GM23338 (cell line): ENCODE results near the gene TSC22D2. TPM values are rescaled to one million over a fixed set of nuclear protein-coding genes. Genes with fewer than 3 reads are reported as not detected.

ENCODE experiments used
- ATAC-seq: fragments of 200-7000 bp; cut with Tn5 transposase; 3 replicates; pipeline ENCODE4 v1.9.1; 2020
- DNase-seq: peaks from one replicate; pipeline ENCODE4 v3.0.0-alpha.2; 2015; ENCODE audit warnings: low spot score
- H2AFZ ChIP-seq: fragments of 200-600 bp; sonication (generic); 2 replicates; pipeline ENCODE4 v1.8.0; 2016; ENCODE audit warnings: antibody characterized with exemption, mild to moderate bottlenecking, moderate library complexity
- H3F3A ChIP-seq: fragments of 200-600 bp; sonication (generic); replicated peaks from 2 replicates; pipeline ENCODE4 v1.8.0; 2017; ENCODE audit warnings: antibody characterized with exemption, mixed run types, low read depth
- H3K27ac ChIP-seq: fragments of 200-600 bp; sonication (generic); 2 replicates; pipeline ENCODE4 v1.6.1; 2016; ENCODE audit warnings: low read depth
- H3K27me3 ChIP-seq: fragments of 200-600 bp; sonication (generic); 2 replicates; pipeline ENCODE4 v1.8.0; 2016; ENCODE audit warnings: mild to moderate bottlenecking, mixed run types, moderate library complexity; ENCODE audit not compliant: insufficient read depth
- H3K36me3 ChIP-seq: fragments of 200-600 bp; sonication (generic); 2 replicates; pipeline ENCODE4 v1.8.0; 2016; ENCODE audit warnings: mild to moderate bottlenecking; ENCODE audit not compliant: insufficient read depth
- H3K4me1 ChIP-seq: fragments of 200-600 bp; sonication (generic); 2 replicates; pipeline ENCODE4 v1.8.0; 2016; ENCODE audit warnings: mild to moderate bottlenecking, moderate library complexity; ENCODE audit not compliant: insufficient read depth
- H3K4me2 ChIP-seq: fragments of 200-600 bp; sonication (generic); 2 replicates; pipeline ENCODE4 v1.7.1; 2017; ENCODE audit warnings: mixed run types
- H3K4me3 ChIP-seq: fragments of 200-600 bp; sonication (generic); 2 replicates; pipeline ENCODE4 v1.6.1; 2016; ENCODE audit warnings: mixed run types
- H3K79me2 ChIP-seq: fragments of 200-600 bp; sonication (generic); replicated peaks from 2 replicates; pipeline ENCODE4 v1.8.0; 2017; ENCODE audit warnings: mild to moderate bottlenecking; ENCODE audit not compliant: insufficient read depth
- H3K9me2 ChIP-seq: fragments of 200-600 bp; sonication (generic); 2 replicates; pipeline ENCODE4 v1.8.0; 2017; ENCODE audit not compliant: insufficient read depth
- H4K20me1 ChIP-seq: fragments of 200-600 bp; sonication (generic); replicated peaks from 2 replicates; pipeline ENCODE4 v1.8.0; 2017; ENCODE audit warnings: mild to moderate bottlenecking; ENCODE audit not compliant: insufficient read depth
- H3K27ac Mint-ChIP-seq: 2 replicates; pipeline ENCODE4 v1.8.0; 2020; ENCODE audit warnings: inconsistent platforms, mild to moderate bottlenecking, moderate library complexity, mixed read lengths
- H3K27me3 Mint-ChIP-seq: 3 replicates; pipeline ENCODE4 v1.8.0; 2022; ENCODE audit warnings: low read depth, mild to moderate bottlenecking, moderate library complexity, mixed read lengths, inconsistent platforms; ENCODE audit not compliant: insufficient read depth, poor library complexity
- H3K36me3 Mint-ChIP-seq: 3 replicates; pipeline ENCODE4 v1.8.0; 2021; ENCODE audit warnings: low read depth, mild to moderate bottlenecking, inconsistent platforms, moderate library complexity, mixed read lengths
- H3K4me1 Mint-ChIP-seq: 3 replicates; pipeline ENCODE4 v1.8.0; 2020; ENCODE audit warnings: mild to moderate bottlenecking, inconsistent platforms, mixed read lengths
- H3K4me3 Mint-ChIP-seq: 3 replicates; pipeline ENCODE4 v1.8.0; 2021; ENCODE audit warnings: moderate library complexity, mild to moderate bottlenecking, inconsistent platforms, mixed read lengths
- H3K9me3 Mint-ChIP-seq: 3 replicates; pipeline ENCODE4 v1.8.0; 2020; ENCODE audit warnings: moderate library complexity, mild to moderate bottlenecking, inconsistent platforms, mixed read lengths
- CREB1 ChIP-seq: fragments of 250-450 bp; sonication (Bioruptor Pico); IDR thresholded peaks from 2 replicates; pipeline ENCODE4 v1.5.0; 2020; ENCODE audit warnings: low read depth, mild to moderate bottlenecking, moderate library complexity
- EZH2phosphoT487 ChIP-seq: fragments of 200-600 bp; sonication (generic); IDR thresholded peaks from one replicate; pipeline ENCODE4 v1.8.1; 2018; ENCODE audit warnings: antibody characterized with exemption; ENCODE audit not compliant: unreplicated experiment
- JUNB ChIP-seq: IDR thresholded peaks from one replicate; pipeline ENCODE4 v1.6.1; 2016; ENCODE audit warnings: antibody characterized with exemption; ENCODE audit not compliant: unreplicated experiment
- POLR2AphosphoS5 ChIP-seq: IDR thresholded peaks from 2 replicates; pipeline ENCODE4 v1.6.1; 2016; ENCODE audit warnings: antibody characterized with exemption, low read depth
- STAT1 ChIP-seq: IDR thresholded peaks from one replicate; pipeline ENCODE4 v1.6.1; 2016; ENCODE audit warnings: antibody characterized with exemption; ENCODE audit not compliant: unreplicated experiment
- polyA plus RNA-seq: library from polyadenylated mRNA; unstranded; fragments of >200 nt; fragmentation: Nextera tagmentation; extraction: Ambion mirVana; gene quantifications from 2 replicates; pipeline ENCODE4 v1.2.1, GENCODE V29; 2016
- total RNA-seq: library from RNA; depleted of rRNA; stranded (reverse); fragments of >200 nt; shearing (Covaris generic); gene quantifications from 2 replicates; pipeline ENCODE4 v1.2.3, GENCODE V29; 2014
- TF ChIP-seq, protein P1 (sequence below): IDR thresholded peaks from one replicate; pipeline ENCODE4 v1.6.1; 2018; ENCODE audit warnings: antibody characterized with exemption; ENCODE audit not compliant: unreplicated experiment
- TF ChIP-seq, protein P2 (sequence below): fragments of 250-450 bp; sonication (Bioruptor Pico); IDR thresholded peaks from 2 replicates; pipeline ENCODE4 v1.5.0; 2020; ENCODE audit warnings: mild to moderate bottlenecking, moderate library complexity
- TF ChIP-seq, protein P3 (sequence below), 2 experiments: fragments of 200-600 bp in 1 of 2; sonication (generic) in 1 of 2; conservative IDR thresholded peaks; 2 replicates each; pipeline versions ENCODE4 v1.5.1 to v1.6.1; 2016 to 2017; ENCODE audit warnings: antibody characterized with exemption in 2 of 2, low read depth in 2 of 2, mild to moderate bottlenecking in 2 of 2, moderate library complexity in 1 of 2

Gene TSC22D2
- total and polyA plus RNA-seq, 2 experiments from 2014 or later = 18.6 to 34.2 TPM

DNA sequence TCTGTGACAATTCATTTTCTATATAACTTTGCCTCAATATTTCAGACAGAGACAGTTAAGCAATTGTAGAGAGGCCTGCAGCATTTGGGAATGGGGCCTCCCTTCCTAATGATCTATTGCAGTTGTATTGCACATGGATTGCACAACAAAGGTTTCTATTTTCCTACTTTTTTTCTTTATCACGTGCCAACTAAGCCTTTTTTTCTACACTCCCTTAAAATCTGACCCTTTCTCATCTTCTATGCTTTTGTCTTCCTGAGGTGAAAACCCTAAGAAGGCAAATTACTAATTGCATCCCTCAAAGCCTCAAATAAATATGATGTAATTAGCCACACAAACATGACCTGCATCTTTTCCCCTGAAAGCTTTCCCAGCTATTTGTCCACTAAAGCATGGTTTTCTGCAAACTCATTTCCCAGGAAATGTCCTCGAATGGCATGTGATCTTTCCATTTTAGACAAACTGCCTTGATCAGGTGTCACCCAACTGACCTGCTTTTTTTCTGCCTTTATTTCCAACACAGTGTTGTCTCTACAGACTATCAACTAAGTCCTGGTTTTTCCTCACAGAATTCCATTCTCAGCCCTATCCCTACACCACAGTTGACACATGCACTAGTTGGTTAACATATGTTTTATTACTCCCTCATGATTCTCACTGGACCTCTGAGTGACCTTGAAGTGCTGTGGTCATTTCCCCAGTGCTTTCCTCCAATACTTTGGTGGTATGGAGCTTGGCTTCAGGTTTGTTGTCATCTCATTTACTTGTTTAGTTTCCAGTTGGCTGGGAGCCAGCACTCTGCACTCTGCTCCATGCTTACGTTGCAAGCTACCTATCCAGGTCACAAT, 31.9 kb upstream of the TSC22D2 start:
- ATAC-seq = no peak

More for the DNA sequence above, 31.9 kb upstream of the TSC22D2 start:
- H3K9me2 ChIP-seq = peaks cover 5% of the 10 kb centered on the region; the same call in 1 of the 2 replicates
- H3K4me1 Mint-ChIP-seq = peaks cover 45% of the 10 kb centered on the region
- no peaks in the 10 kb centered on the region for H3K36me3 ChIP-seq
- H3K4me1 ChIP-seq = peaks cover 26% of the 10 kb centered on the region
- H3K4me3 ChIP-seq = no peak overlapping the region
- H2AFZ ChIP-seq = peak overlapping the region; percentile 3; the same call in 1 of the 2 replicates
- H3F3A ChIP-seq = no peaks in the 10 kb centered on the region
- H3K36me3 Mint-ChIP-seq = peaks cover 3% of the 10 kb centered on the region; the same call in 2 of the 3 replicates
- H3K27ac Mint-ChIP-seq = peak overlapping the region; percentile 21
- H3K27me3 ChIP-seq = no peaks in the 10 kb centered on the region
- H3K27me3 Mint-ChIP-seq = peaks cover 2% of the 10 kb centered on the region
- TF ChIP-seq, protein P1, sequence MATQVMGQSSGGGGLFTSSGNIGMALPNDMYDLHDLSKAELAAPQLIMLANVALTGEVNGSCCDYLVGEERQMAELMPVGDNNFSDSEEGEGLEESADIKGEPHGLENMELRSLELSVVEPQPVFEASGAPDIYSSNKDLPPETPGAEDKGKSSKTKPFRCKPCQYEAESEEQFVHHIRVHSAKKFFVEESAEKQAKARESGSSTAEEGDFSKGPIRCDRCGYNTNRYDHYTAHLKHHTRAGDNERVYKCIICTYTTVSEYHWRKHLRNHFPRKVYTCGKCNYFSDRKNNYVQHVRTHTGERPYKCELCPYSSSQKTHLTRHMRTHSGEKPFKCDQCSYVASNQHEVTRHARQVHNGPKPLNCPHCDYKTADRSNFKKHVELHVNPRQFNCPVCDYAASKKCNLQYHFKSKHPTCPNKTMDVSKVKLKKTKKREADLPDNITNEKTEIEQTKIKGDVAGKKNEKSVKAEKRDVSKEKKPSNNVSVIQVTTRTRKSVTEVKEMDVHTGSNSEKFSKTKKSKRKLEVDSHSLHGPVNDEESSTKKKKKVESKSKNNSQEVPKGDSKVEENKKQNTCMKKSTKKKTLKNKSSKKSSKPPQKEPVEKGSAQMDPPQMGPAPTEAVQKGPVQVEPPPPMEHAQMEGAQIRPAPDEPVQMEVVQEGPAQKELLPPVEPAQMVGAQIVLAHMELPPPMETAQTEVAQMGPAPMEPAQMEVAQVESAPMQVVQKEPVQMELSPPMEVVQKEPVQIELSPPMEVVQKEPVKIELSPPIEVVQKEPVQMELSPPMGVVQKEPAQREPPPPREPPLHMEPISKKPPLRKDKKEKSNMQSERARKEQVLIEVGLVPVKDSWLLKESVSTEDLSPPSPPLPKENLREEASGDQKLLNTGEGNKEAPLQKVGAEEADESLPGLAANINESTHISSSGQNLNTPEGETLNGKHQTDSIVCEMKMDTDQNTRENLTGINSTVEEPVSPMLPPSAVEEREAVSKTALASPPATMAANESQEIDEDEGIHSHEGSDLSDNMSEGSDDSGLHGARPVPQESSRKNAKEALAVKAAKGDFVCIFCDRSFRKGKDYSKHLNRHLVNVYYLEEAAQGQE = no peak
- TF ChIP-seq JUNB (no peak), STAT1 (no peak), POLR2AphosphoS5 (no peak), EZH2phosphoT487 (no peak), CREB1 (CRISPR knock-in tag) (no peak)
- TF ChIP-seq, protein P2, sequence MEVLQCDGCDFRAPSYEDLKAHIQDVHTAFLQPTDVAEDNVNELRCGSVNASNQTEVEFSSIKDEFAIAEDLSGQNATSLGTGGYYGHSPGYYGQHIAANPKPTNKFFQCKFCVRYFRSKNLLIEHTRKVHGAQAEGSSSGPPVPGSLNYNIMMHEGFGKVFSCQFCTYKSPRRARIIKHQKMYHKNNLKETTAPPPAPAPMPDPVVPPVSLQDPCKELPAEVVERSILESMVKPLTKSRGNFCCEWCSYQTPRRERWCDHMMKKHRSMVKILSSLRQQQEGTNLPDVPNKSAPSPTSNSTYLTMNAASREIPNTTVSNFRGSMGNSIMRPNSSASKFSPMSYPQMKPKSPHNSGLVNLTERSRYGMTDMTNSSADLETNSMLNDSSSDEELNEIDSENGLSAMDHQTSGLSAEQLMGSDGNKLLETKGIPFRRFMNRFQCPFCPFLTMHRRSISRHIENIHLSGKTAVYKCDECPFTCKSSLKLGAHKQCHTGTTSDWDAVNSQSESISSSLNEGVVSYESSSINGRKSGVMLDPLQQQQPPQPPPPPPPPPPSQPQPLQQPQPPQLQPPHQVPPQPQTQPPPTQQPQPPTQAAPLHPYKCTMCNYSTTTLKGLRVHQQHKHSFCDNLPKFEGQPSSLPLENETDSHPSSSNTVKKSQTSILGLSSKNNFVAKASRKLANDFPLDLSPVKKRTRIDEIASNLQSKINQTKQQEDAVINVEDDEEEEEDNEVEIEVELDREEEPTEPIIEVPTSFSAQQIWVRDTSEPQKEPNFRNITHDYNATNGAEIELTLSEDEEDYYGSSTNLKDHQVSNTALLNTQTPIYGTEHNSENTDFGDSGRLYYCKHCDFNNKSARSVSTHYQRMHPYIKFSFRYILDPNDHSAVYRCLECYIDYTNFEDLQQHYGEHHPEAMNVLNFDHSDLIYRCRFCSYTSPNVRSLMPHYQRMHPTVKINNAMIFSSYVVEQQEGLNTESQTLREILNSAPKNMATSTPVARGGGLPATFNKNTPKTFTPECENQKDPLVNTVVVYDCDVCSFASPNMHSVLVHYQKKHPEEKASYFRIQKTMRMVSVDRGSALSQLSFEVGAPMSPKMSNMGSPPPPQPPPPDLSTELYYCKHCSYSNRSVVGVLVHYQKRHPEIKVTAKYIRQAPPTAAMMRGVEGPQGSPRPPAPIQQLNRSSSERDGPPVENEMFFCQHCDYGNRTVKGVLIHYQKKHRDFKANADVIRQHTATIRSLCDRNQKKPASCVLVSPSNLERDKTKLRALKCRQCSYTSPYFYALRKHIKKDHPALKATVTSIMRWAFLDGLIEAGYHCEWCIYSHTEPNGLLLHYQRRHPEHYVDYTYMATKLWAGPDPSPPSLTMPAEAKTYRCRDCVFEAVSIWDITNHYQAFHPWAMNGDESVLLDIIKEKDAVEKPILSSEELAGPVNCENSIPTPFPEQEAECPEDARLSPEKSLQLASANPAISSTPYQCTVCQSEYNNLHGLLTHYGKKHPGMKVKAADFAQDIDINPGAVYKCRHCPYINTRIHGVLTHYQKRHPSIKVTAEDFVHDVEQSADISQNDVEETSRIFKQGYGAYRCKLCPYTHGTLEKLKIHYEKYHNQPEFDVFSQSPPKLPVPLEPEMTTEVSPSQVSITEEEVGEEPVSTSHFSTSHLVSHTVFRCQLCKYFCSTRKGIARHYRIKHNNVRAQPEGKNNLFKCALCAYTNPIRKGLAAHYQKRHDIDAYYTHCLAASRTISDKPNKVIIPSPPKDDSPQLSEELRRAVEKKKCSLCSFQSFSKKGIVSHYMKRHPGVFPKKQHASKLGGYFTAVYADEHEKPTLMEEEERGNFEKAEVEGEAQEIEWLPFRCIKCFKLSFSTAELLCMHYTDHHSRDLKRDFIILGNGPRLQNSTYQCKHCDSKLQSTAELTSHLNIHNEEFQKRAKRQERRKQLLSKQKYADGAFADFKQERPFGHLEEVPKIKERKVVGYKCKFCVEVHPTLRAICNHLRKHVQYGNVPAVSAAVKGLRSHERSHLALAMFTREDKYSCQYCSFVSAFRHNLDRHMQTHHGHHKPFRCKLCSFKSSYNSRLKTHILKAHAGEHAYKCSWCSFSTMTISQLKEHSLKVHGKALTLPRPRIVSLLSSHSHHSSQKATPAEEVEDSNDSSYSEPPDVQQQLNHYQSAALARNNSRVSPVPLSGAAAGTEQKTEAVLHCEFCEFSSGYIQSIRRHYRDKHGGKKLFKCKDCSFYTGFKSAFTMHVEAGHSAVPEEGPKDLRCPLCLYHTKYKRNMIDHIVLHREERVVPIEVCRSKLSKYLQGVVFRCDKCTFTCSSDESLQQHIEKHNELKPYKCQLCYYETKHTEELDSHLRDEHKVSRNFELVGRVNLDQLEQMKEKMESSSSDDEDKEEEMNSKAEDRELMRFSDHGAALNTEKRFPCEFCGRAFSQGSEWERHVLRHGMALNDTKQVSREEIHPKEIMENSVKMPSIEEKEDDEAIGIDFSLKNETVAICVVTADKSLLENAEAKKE (CRISPR knock-in tag) = no peak
- TF ChIP-seq, protein P3, sequence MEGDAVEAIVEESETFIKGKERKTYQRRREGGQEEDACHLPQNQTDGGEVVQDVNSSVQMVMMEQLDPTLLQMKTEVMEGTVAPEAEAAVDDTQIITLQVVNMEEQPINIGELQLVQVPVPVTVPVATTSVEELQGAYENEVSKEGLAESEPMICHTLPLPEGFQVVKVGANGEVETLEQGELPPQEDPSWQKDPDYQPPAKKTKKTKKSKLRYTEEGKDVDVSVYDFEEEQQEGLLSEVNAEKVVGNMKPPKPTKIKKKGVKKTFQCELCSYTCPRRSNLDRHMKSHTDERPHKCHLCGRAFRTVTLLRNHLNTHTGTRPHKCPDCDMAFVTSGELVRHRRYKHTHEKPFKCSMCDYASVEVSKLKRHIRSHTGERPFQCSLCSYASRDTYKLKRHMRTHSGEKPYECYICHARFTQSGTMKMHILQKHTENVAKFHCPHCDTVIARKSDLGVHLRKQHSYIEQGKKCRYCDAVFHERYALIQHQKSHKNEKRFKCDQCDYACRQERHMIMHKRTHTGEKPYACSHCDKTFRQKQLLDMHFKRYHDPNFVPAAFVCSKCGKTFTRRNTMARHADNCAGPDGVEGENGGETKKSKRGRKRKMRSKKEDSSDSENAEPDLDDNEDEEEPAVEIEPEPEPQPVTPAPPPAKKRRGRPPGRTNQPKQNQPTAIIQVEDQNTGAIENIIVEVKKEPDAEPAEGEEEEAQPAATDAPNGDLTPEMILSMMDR (conservative IDR thresholded peaks at IDR 0.05; ENCODE audit: low read depth in 2 of 2) = no peak
- H3K79me2 ChIP-seq = no peaks in the 10 kb centered on the region
- H3K27ac ChIP-seq = no peak overlapping the region
- no peak overlapping the region for H3K4me3 Mint-ChIP-seq
- H3K4me2 ChIP-seq = no peak overlapping the region
- DNase-seq = no peak
- peaks cover 3% of the 10 kb centered on the region; the same call in 2 of the 3 replicates for H3K9me3 Mint-ChIP-seq
- H4K20me1 ChIP-seq = no peaks in the 10 kb centered on the region
